Smooth muscle cell (in vitro differentiated cells): ENCODE results near the gene MCTS1. TPM values are rescaled to one million over a fixed set of nuclear protein-coding genes. Genes with fewer than 3 reads are reported as not detected.

Experiments used
- DNase-seq: peaks from one replicate; lab custom pipeline; 2025; ENCODE audit not compliant: unreplicated experiment; lab: John Stamatoyannopoulos, UW
- H2AFZ ChIP-seq: fragments of 200-600 bp; sonication (generic); 2 replicates; pipeline ENCODE4 v1.6.0; 2016; ENCODE audit warnings: antibody characterized with exemption, low read depth, mild to moderate bottlenecking
- H3F3A ChIP-seq: fragments of 200-600 bp; sonication (generic); 2 replicates; pipeline ENCODE4 v1.6.0; 2017; ENCODE audit warnings: antibody characterized with exemption, low read depth
- H3K27ac ChIP-seq: fragments of 200-600 bp; sonication (generic); 2 replicates; pipeline ENCODE4 v1.5.1; 2016; ENCODE audit warnings: low read depth, mild to moderate bottlenecking
- H3K27me3 ChIP-seq: fragments of 200-600 bp; sonication (generic); 2 replicates; pipeline ENCODE4 v1.6.1; 2016; ENCODE audit warnings: low read depth, mild to moderate bottlenecking
- H3K36me3 ChIP-seq: fragments of 200-600 bp; sonication (generic); 2 replicates; pipeline ENCODE4 v1.5.1; 2016; ENCODE audit warnings: low read depth
- H3K4me1 ChIP-seq: fragments of 200-600 bp; sonication (generic); 2 replicates; pipeline ENCODE4 v1.5.1; 2016; ENCODE audit warnings: low read depth
- H3K4me2 ChIP-seq: fragments of 200-600 bp; sonication (generic); 2 replicates; pipeline ENCODE4 v1.6.0; 2016; ENCODE audit warnings: mild to moderate bottlenecking
- H3K4me3 ChIP-seq: fragments of 200-600 bp; sonication (generic); 2 replicates; pipeline ENCODE4 v1.5.1; 2016; ENCODE audit warnings: mild to moderate bottlenecking
- H3K79me2 ChIP-seq: fragments of 200-600 bp; sonication (generic); 2 replicates; pipeline ENCODE4 v1.6.0; 2016; ENCODE audit warnings: low read depth, mild to moderate bottlenecking
- H3K9ac ChIP-seq: fragments of 200-600 bp; sonication (generic); 2 replicates; pipeline ENCODE4 v1.6.0; 2016; ENCODE audit warnings: low read depth
- H3K9me3 ChIP-seq: fragments of 200-600 bp; sonication (generic); replicated peaks from 2 replicates; pipeline ENCODE4 v1.5.1; 2016; ENCODE audit warnings: low read depth
- H4K20me1 ChIP-seq: fragments of 200-600 bp; sonication (generic); 2 replicates; pipeline ENCODE4 v1.6.0; 2016; ENCODE audit warnings: low read depth
- CTCF ChIP-seq: fragments of 200-600 bp; sonication (generic); IDR thresholded peaks from 2 replicates; pipeline ENCODE4 v1.5.1; 2017; ENCODE audit warnings: borderline replicate concordance, mild to moderate bottlenecking, antibody characterized with exemption; ENCODE audit not compliant: insufficient read depth, poor library complexity, severe bottlenecking
- WGBS: methylation state at CpG from one replicate; pipeline ENCODE4 v1.1.7; 2016; ENCODE audit warnings: low lambda C conversion rate; 5-methylcytosine and 5-hydroxymethylcytosine counted together
- polyA plus RNA-seq: library from polyadenylated mRNA; unstranded; fragments of >200 nt; fragmentation: Nextera tagmentation; extraction: Ambion mirVana; gene quantifications from 2 replicates; pipeline ENCODE4 v1.2.1, GENCODE V29; 2016
- total RNA-seq: library from RNA; depleted of rRNA; stranded (reverse); fragments of >200 nt; gene quantifications from 2 replicates; pipeline ENCODE4 v1.2.3, GENCODE V29; 2014

Gene MCTS1
- total and polyA plus RNA-seq, 2 experiments from 2014 or later: 72.3 to 88.6 TPM

DNA sequence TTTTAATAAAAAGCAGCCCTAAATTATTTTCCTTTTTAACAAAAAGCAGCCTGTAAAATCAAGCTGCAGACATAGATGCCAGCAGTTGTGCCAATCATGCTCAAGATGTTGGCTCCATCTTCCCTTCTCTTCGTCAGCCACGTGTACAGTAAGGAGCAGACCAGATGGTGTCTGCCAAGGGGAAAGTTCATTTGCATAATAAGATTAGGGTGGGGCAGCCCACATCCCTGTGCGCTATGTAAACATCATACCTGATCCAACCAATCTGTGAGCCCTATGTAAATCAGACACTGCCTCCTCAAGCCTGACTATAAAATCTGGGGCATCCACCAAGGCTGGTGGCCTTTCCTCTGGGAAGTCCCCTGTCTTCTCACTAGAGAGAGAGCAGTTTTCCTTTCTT is 49.1 kb downstream of the MCTS1 start:
- Histone ChIP-seq H3K4me3 (no peak overlapping the region), H3K9ac (no peak overlapping the region), H3K27me3 (no peaks in the 10 kb centered on the region), H3K9me3 (no peaks in the 10 kb centered on the region), H4K20me1 (no peaks in the 10 kb centered on the region), H3K79me2 (no peaks in the 10 kb centered on the region), H2AFZ (no peak overlapping the region), H3K4me1 (no peaks in the 10 kb centered on the region), H3K36me3 (no peaks in the 10 kb centered on the region), H3F3A (no peaks in the 10 kb centered on the region), H3K4me2 (no peak overlapping the region), H3K27ac (no peak overlapping the region)
- WGBS: 63% methylated on average over 3 of the region's 3 CpGs
- no peak for DNase-seq
- TF ChIP-seq CTCF: no peak

DNA sequence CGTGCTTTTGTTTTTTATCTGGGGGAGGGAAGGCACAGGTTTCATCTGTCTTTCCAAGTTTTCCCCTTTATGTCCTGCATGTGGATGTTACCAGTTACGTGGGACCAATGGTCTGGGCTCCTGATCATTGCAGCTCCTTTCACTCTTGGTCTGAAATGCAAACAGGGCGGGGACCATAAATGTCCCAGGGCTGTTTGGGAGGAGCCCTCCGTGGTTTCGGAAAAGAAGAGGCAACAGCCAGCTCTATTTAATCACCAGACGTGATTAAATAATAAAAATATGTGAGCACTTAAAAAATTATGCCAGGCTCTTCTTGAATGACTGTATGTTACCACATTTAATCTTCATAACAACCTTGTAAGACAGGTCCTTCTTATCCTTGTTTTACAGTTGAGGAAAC is 56.7 kb downstream of the MCTS1 start:
- no peaks in the 10 kb centered on the region for H3K36me3 ChIP-seq
- H3K27ac ChIP-seq: no peak overlapping the region
- TF ChIP-seq CTCF: no peak
- H3K4me1 ChIP-seq: no peaks in the 10 kb centered on the region
- H3K27me3 ChIP-seq: no peaks in the 10 kb centered on the region
- no peak for DNase-seq
- H3K4me2 ChIP-seq: no peak overlapping the region
- no peaks in the 10 kb centered on the region for H4K20me1 ChIP-seq
- no peak overlapping the region for H3K9ac ChIP-seq
- 54% methylated on average over 6 of the region's 6 CpGs for WGBS
- no peaks in the 10 kb centered on the region for H3F3A ChIP-seq
- no peak overlapping the region for H2AFZ ChIP-seq
- no peaks in the 10 kb centered on the region for H3K9me3 ChIP-seq
- no peaks in the 10 kb centered on the region for H3K79me2 ChIP-seq
- H3K4me3 ChIP-seq: no peak overlapping the region

Other genes with a start within 250 kb of the MCTS1 start
- not detected in 2 replicates for gene ATP1B4, start 242.0 kb upstream of the MCTS1 start, total RNA-seq
- gene ATP1B4, start 242.0 kb upstream of the MCTS1 start, polyA plus RNA-seq: not detected in 2 replicates
- gene LAMP2, start 134.8 kb upstream of the MCTS1 start, total RNA-seq: 163 and 189 TPM in 2 replicates
- gene LAMP2, start 134.8 kb upstream of the MCTS1 start, polyA plus RNA-seq: 120 and 134 TPM in 2 replicates
- gene CUL4B, start 43.1 kb upstream of the MCTS1 start, total RNA-seq: 49.6 and 57.0 TPM in 2 replicates
- 13.1 and 17.2 TPM in 2 replicates for gene CUL4B, start 43.1 kb upstream of the MCTS1 start, polyA plus RNA-seq
- gene C1GALT1C1, start 26.0 kb downstream of the MCTS1 start, total RNA-seq: 27.0 and 32.6 TPM in 2 replicates
- gene C1GALT1C1, start 26.0 kb downstream of the MCTS1 start, polyA plus RNA-seq: 13.2 and 17.9 TPM in 2 replicates